HFFc6 (cell line): Measurements from ENCODE around the gene RTRAF. TPM values are rescaled to one million over a fixed set of nuclear protein-coding genes. Genes with fewer than 3 reads are reported as not detected.
A peak's percentile ranks its signal among the peaks of the same experiment; 100 is the strongest.

Experiments
- DNase-seq: peaks from one replicate; pipeline ENCODE4 v3.0.0-alpha.2; 2018
- H3K27ac Mint-ChIP-seq: 2 replicates; pipeline ENCODE4 v1.8.0; 2020; ENCODE audit warnings: mild to moderate bottlenecking, mixed read lengths
- H3K27me3 Mint-ChIP-seq: 2 replicates; pipeline ENCODE4 v1.8.0; 2021; ENCODE audit warnings: mild to moderate bottlenecking, moderate library complexity, mixed read lengths; ENCODE audit not compliant: insufficient read depth
- H3K36me3 Mint-ChIP-seq: 2 replicates; pipeline ENCODE4 v1.8.0; 2021; ENCODE audit warnings: low read depth, mixed read lengths
- H3K4me1 Mint-ChIP-seq: 2 replicates; pipeline ENCODE4 v1.8.0; 2020; ENCODE audit warnings: low read depth, mixed read lengths
- H3K4me3 Mint-ChIP-seq: 2 replicates; pipeline ENCODE4 v1.8.0; 2020; ENCODE audit warnings: mild to moderate bottlenecking, moderate library complexity, mixed read lengths
- H3K9me3 Mint-ChIP-seq: 2 replicates; pipeline ENCODE4 v1.8.0; 2020; ENCODE audit warnings: mild to moderate bottlenecking, mixed read lengths
- long read RNA-seq: library from polyadenylated mRNA; unstranded; transcript quantifications from one replicate; pipeline ENCODE4 v2.0.0, GENCODE V29; 2019
- total RNA-seq, 6 experiments: library from RNA; stranded (reverse); fragmentation: NEBNext Ultra II Directional; extraction: Animal tissue kit (Norgen Biotek cat#: 25700); gene quantifications; 2 replicates in 1 of 6; 3 replicates in 5 of 6; pipeline ENCODE4 v1.2.3, GENCODE V29; 2021
- TF ChIP-seq, protein P1 (sequence below): fragments of 200-600 bp; sonication (generic); IDR thresholded peaks from 2 replicates; pipeline ENCODE4 v1.5.0; 2021; ENCODE audit warnings: antibody characterized with exemption, mild to moderate bottlenecking

The RTRAF gene
- 100 to 1,000 TPM; 161 to 181 (median 179) TPM for total RNA-seq
- long read RNA-seq, full-length matches to known transcripts, result 195 of 205 reads
- long read RNA-seq, partial matches to known transcripts, result 2 of 205 reads
- long read RNA-seq, other reads (novel, unspliced or antisense), result 8 of 205 reads

DNA sequence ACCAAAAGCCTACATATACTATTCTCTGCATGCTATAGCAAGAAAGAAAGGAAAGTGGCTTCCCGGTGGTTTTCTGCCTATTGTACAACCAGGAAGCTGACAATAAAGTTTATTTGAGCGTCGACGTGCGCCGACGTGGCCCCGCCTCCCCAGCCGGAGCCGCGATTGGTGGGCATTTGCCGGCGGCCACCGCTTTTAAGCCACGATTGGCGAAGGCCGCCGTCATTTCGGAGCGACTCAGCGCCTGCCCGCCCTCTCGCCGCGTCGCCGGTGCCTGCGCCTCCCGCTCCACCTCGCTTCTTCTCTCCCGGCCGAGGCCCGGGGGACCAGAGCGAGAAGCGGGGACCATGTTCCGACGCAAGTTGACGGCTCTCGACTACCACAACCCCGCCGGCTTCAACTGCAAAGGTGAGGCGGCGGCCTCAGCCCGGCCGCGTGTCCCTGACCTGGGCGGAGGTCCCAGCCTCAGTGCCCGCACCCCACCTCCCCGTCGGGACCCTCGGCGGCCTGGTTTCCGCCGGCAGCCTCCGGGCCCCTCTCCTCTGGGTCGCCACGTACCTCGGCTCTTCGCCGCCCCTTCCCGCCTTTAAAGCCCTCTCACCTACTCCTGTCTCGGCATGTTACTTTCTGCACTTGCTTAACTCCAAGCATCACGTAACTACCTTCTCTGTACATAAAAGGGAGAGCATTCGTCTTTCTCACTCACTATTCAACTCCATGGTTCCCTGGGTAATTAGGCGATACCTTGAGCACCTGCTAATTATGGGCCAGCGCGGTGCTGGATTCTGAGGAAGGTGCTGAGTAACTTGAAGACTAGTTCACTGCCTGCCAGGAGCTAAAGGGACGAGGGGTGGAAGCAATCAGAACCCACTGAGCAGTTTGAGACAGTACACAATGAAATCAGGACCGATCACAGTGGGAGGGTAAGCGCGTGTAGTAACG is at the start of gene RTRAF:
TSS of gene RTRAF (plus strand) at position 254 of the 942 bp plus-strand sequence. CDS start at position 348, 94 bp downstream.
- Mint-ChIP-seq H3K4me1 (peaks cover 24% of the 10 kb centered on the region), H3K36me3 (peaks cover 2% of the 10 kb centered on the region; the same call in 1 of the 2 replicates), H3K4me3 (peak within 1 kb of the TSS; percentile 96), H3K27me3 (peaks cover 14% of the 10 kb centered on the region), H3K27ac (peak within 1 kb of the TSS; percentile 72), H3K9me3 (no peaks in the 10 kb centered on the region)
- peak; percentile 91 for DNase-seq
- TF ChIP-seq, protein P1, sequence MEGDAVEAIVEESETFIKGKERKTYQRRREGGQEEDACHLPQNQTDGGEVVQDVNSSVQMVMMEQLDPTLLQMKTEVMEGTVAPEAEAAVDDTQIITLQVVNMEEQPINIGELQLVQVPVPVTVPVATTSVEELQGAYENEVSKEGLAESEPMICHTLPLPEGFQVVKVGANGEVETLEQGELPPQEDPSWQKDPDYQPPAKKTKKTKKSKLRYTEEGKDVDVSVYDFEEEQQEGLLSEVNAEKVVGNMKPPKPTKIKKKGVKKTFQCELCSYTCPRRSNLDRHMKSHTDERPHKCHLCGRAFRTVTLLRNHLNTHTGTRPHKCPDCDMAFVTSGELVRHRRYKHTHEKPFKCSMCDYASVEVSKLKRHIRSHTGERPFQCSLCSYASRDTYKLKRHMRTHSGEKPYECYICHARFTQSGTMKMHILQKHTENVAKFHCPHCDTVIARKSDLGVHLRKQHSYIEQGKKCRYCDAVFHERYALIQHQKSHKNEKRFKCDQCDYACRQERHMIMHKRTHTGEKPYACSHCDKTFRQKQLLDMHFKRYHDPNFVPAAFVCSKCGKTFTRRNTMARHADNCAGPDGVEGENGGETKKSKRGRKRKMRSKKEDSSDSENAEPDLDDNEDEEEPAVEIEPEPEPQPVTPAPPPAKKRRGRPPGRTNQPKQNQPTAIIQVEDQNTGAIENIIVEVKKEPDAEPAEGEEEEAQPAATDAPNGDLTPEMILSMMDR, result no peak

DNA sequence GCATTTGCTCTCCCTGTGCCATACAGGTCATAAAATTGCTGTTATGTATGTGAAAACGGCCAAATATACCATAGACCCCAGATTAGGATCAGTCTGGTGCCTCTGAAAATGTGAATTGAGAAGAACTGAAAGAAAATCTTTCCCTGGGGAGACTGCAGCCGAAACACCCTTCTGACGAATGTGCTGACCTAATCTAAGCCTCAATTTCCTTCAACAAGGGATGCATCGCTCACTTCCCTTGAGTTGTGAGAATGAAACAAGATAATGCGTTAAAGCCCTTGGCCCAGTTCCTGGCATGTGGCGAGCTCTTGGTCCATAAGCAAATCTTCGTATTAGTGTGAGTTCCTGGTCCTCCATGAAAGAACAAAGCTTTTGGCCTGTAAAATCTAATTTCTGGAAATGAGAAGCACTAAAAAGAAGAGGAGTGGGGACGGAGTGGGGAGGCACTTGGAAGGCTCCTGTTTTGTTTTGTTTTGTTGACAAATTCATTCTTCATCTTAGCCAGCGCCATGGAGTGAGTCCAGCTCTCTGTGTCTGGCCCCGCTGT is 49.5 kb upstream of the RTRAF start:
- Mint-ChIP-seq H3K4me3 (peak overlapping the region; percentile 17), H3K27ac (no peak overlapping the region)

DNA sequence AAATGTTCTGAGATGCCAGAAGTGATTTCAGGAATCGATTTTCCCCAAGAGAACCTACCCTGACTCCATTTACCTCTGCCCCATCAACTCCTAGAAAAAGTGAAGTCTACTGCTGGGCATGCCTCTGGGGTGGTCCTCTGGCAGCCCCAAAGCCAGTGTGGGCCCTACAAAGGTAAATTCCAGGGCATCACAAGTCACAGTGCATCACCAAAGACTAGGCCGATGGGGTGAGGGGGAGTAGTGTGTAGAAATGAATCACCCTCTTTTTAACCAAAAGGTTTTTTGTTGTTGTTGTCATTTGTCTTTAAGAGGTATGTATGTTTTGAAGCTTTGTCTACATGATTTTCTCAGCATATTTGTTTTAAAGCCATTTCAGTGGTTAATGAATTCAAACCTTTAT is 46.4 kb upstream of the RTRAF start:
- no peaks in the 10 kb centered on the region for H3K36me3 Mint-ChIP-seq
- H3K4me1 Mint-ChIP-seq, result peaks cover 10% of the 10 kb centered on the region; the same call in 1 of the 2 replicates
- peaks cover 10% of the 10 kb centered on the region; the same call in 1 of the 2 replicates for H3K27me3 Mint-ChIP-seq
- no peak for DNase-seq
- H3K9me3 Mint-ChIP-seq, result no peaks in the 10 kb centered on the region
- no peak overlapping the region for H3K27ac Mint-ChIP-seq
- TF ChIP-seq, protein P1, result no peak
- H3K4me3 Mint-ChIP-seq, result no peak overlapping the region

More for the DNA sequence above, 49.5 kb upstream of the RTRAF start:
- Mint-ChIP-seq H3K4me1 (peaks cover 10% of the 10 kb centered on the region; the same call in 1 of the 2 replicates), H3K27me3 (peaks cover 3% of the 10 kb centered on the region; the same call in 1 of the 2 replicates), H3K36me3 (no peaks in the 10 kb centered on the region), H3K9me3 (no peaks in the 10 kb centered on the region)
- no peak for DNase-seq
- TF ChIP-seq, protein P1, result no peak

DNA sequence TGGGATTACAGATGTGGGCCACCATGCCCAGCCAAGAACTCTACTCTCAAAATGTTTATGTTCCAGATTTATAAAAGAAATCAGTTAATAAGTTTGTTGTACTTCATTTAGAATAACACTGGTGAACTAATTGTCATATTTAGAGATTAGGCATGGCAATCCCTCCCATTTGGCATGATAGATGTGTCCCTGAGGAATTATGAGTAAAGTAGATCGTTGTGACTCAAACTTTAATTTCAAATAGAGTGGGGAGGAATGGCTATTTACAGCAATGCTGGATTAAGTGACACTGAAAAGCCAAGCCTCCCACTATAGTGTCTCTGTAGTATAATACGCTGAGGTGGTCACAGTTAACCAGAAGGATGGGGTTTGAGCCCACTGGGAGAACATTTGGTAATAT is 39.3 kb upstream of the RTRAF start:
- TF ChIP-seq, protein P1, result no peak
- Mint-ChIP-seq H3K4me3 (no peak overlapping the region), H3K36me3 (no peaks in the 10 kb centered on the region), H3K4me1 (no peaks in the 10 kb centered on the region), H3K27me3 (peaks cover 11% of the 10 kb centered on the region; the same call in 1 of the 2 replicates), H3K27ac (no peak overlapping the region), H3K9me3 (no peaks in the 10 kb centered on the region)
- no peak for DNase-seq

DNA sequence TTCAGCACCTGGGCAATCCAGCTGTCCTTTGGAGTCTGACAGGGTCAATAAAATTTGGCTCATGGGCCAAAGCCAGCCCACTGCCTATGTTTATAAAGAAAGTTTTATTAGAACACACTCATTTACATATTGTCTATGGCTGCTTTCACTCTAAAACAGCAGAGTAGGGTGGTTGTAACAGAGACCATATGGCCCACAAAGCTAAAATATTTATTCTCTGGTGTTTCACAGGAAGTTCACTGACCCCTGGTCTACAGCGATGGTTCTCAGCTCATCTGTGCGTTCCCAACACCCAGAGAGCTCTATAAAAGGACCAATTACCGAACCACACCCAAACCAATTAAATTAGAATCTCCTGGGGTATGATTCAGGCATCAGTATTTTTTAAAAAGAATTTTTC is 37.7 kb upstream of the RTRAF start:
- Mint-ChIP-seq H3K36me3 (no peaks in the 10 kb centered on the region), H3K27me3 (peaks cover 5% of the 10 kb centered on the region; the same call in 1 of the 2 replicates)
- no peak for DNase-seq

More for the DNA sequence above, 37.7 kb upstream of the RTRAF start:
- TF ChIP-seq, protein P1, result no peak
- H3K9me3 Mint-ChIP-seq, result no peaks in the 10 kb centered on the region
- H3K4me3 Mint-ChIP-seq, result no peak overlapping the region
- H3K4me1 Mint-ChIP-seq, result no peaks in the 10 kb centered on the region
- no peak overlapping the region for H3K27ac Mint-ChIP-seq
